Measurements from ENCODE around the gene SYT1. TPM values are rescaled to one million over a fixed set of nuclear protein-coding genes. Genes with fewer than 3 reads are reported as not detected.

SYT1 gene
- total RNA-seq, 4 donors from 2014 or later = 9.7 to 24.3 (median 18.3) TPM

DNA sequence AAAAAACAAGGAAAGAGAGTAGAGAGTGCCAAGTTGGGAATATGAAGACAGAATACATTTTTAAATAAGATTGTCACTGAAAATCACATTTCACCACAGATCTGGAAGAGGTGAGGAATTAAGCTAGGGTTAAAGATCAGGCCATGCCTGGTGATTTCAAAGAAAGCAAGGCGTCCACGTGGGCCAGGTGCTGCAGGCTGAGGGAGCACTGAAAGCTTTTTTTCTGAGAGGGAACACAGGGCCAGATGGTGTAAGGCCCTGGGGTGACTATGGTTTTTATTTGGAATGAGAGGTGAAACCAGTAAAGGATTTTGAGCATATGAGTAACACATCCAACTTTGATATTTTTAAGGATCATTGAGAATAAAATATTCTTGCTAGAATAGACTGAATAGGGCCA lies 20.9 kb downstream of the SYT1 start:
- H3K9me3 ChIP-seq = no peaks in the 10 kb centered on the region
- no peaks in the 10 kb centered on the region for H3K36me3 ChIP-seq
- no peak overlapping the region for H3K27ac ChIP-seq
- TF ChIP-seq CTCF (IDR thresholded peaks at IDR 0.05) = no peak
- TF ChIP-seq POLR2A (IDR thresholded peaks at IDR 0.05) = no peak
- H3K4me3 ChIP-seq = no peak overlapping the region
- H3K4me1 ChIP-seq = peaks cover 0 to 5% of the 10 kb centered on the region in 2 donors
- H3K27me3 ChIP-seq = no peaks in the 10 kb centered on the region
- no peak for DNase-seq
- intact Hi-C loops (cut with DNase I; ENCODE audit: low total_unique reads) = no loop called here

GRCh38 chr12:78886719-78887407 lies 22.3 kb downstream of the SYT1 start:
- H3K36me3 ChIP-seq = no peaks in the 10 kb centered on the region
- DNase-seq = no peak
- no peaks in the 10 kb centered on the region for H3K27me3 ChIP-seq
- no peak overlapping the region for H3K4me3 ChIP-seq
- TF ChIP-seq POLR2A (IDR thresholded peaks at IDR 0.05) (no peak), CTCF (IDR thresholded peaks at IDR 0.05) (no peak)
- no peaks in the 10 kb centered on the region for H3K9me3 ChIP-seq
- intact Hi-C loops (cut with DNase I; ENCODE audit: low total_unique reads) = no loop called here
- H3K27ac ChIP-seq = no peak overlapping the region
- H3K4me1 ChIP-seq = peaks cover 0 to under 1% of the 10 kb centered on the region in 2 donors

DNA sequence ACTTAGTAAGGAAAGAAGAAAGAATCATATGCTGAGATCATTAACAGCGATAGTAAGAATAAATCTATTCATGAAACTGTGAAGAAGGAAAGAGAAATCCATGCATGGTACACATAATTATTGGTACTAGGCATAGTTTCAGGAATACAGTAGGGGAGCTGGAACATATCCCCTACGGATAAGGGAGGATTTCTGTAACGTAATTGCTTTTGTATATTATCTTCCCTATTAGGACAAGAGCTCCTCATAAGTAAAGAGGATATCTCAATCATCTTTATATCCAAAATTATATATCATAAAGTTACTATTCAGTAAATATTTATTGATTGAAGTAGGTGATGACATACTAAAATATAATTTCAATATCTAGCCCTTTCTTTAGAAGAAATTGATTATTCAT lies 22.9 kb downstream of the SYT1 start:
- Histone ChIP-seq H3K27ac (no peak overlapping the region), H3K36me3 (no peaks in the 10 kb centered on the region), H3K9me3 (no peaks in the 10 kb centered on the region), H3K4me3 (no peak overlapping the region), H3K27me3 (no peaks in the 10 kb centered on the region), H3K4me1 (no peaks in the 10 kb centered on the region)
- no peak for DNase-seq
- intact Hi-C loops (cut with DNase I; ENCODE audit: low total_unique reads) = no loop called here
- TF ChIP-seq CTCF (IDR thresholded peaks at IDR 0.05) (no peak), POLR2A (IDR thresholded peaks at IDR 0.05) (no peak)

- no peak for DNase-seq
- Histone ChIP-seq H3K27ac (no peak overlapping the region), H3K36me3 (no peaks in the 10 kb centered on the region), H3K4me3 (no peak overlapping the region), H3K27me3 (no peaks in the 10 kb centered on the region), H3K4me1 (no peaks in the 10 kb centered on the region), H3K9me3 (no peaks in the 10 kb centered on the region)
- intact Hi-C loops (cut with DNase I; ENCODE audit: low total_unique reads) = no loop called here
- TF ChIP-seq CTCF (IDR thresholded peaks at IDR 0.05) = no peak
Observed at GRCh38 chr12:78888568-78888967, 24.0 kb downstream of the SYT1 start.

DNA sequence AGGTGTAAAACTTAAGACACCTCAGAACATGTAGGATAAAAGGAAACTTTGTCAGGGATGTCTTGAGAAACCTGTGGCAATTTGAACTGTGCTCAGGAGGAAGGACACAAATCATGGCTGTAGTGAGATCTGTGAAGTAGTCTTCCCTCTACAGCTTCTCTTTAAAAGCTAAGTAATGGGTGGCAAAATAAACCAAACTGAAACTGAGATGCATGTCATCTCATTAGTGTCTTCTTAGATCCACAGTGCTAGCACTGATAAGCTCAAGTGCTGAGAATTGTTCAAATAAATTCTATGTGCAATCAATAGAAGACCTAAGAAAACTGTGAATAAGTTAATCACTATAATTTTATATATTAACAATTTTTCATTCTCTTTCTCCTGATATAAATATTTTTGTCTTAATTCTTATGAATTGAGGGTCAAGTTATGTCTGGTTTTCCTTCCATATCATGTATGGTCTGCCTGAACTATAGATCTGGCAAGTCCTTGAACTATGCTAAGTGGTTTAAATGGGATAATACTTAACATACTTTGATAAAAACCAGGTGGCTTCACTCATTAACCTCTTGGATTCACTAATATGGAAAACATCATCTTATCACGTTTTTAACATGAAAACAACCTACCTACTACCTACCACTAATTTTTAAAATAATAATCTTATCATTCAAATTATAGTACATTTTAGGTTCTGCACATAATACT lies 27.2 kb downstream of the SYT1 start:
- Histone ChIP-seq H3K9me3 (no peaks in the 10 kb centered on the region), H3K4me3 (no peak overlapping the region), H3K27ac (no peak overlapping the region), H3K36me3 (no peaks in the 10 kb centered on the region), H3K27me3 (no peaks in the 10 kb centered on the region), H3K4me1 (no peaks in the 10 kb centered on the region)
- TF ChIP-seq POLR2A (IDR thresholded peaks at IDR 0.05) (no peak), CTCF (IDR thresholded peaks at IDR 0.05) (no peak)
- DNase-seq = no peak
- intact Hi-C loops (cut with DNase I; ENCODE audit: low total_unique reads) = no loop called here

Measured in uterus (tissue), 4 donors.